ENCODE measurements around the gene RHOC. TPM values are rescaled to one million over a fixed set of nuclear protein-coding genes. Genes with fewer than 3 reads are reported as not detected.

RHOC gene
- total and polyA plus RNA-seq, 8 donors: 99.8 to 375 (median 131) TPM

- Histone ChIP-seq H3K36me3 (no peaks in the 10 kb centered on the region), H3K27me3 (no peaks in the 10 kb centered on the region), H3K27ac (no peak overlapping the region), H3K9me3 (no peaks in the 10 kb centered on the region), H3K4me3 (no peak overlapping the region), H3K4me1 (peaks cover 19 to 37% (median 32%) of the 10 kb centered on the region in 4 donors)
- intact Hi-C loops (cut with DNase I; ENCODE audit: low total_unique reads): loop anchor here (10.0 kb wide), 1 partner anchor 332 kb away; no protein-coding TSS in a partner anchor
- DNase-seq: no peak
- 82 to 94% (median 86%) methylated on average over 9 of the region's 9 CpGs for WGBS, 5 donors
- no peak for TF ChIP-seq EP300 (IDR thresholded peaks at IDR 0.05)
- no peak for TF ChIP-seq POLR2A (IDR thresholded peaks at IDR 0.05)
- no peak for TF ChIP-seq CTCF (IDR thresholded peaks at IDR 0.05)
- no peak for TF ChIP-seq POLR2AphosphoS5 (IDR thresholded peaks at IDR 0.05)
Measured at GRCh38 chr1:112712701-112713128, 5.8 kb upstream of the RHOC start.

- DNase-seq: no peak
- Histone ChIP-seq H3K4me1 (peaks cover 24 to 41% (median 36%) of the 10 kb centered on the region in 4 donors), H3K27ac (no peak overlapping the region), H3K27me3 (no peaks in the 10 kb centered on the region), H3K9me3 (no peaks in the 10 kb centered on the region), H3K4me3 (no peak overlapping the region), H3K36me3 (no peaks in the 10 kb centered on the region)
- no peak for TF ChIP-seq EP300 (IDR thresholded peaks at IDR 0.05)
- TF ChIP-seq CTCF (IDR thresholded peaks at IDR 0.05): no peak
- no peak for TF ChIP-seq POLR2AphosphoS5 (IDR thresholded peaks at IDR 0.05)
- no peak for TF ChIP-seq POLR2A (IDR thresholded peaks at IDR 0.05)
- intact Hi-C loops (cut with DNase I; ENCODE audit: low total_unique reads): loop anchor here (10.0 kb wide), 1 partner anchor 333 kb away; no protein-coding TSS in a partner anchor
- 86 to 92% (median 90%) methylated on average over 7 of the region's 7 CpGs for WGBS, 5 donors
Measured at GRCh38 chr1:112712191-112712590, 5.3 kb upstream of the RHOC start.

- H3K4me3 ChIP-seq: no peak overlapping the region
- no peaks in the 10 kb centered on the region for H3K36me3 ChIP-seq
- no peaks in the 10 kb centered on the region for H3K27me3 ChIP-seq
- DNase-seq: no peak
- peaks cover 24 to 41% (median 36%) of the 10 kb centered on the region in 4 donors for H3K4me1 ChIP-seq
- intact Hi-C loops (cut with DNase I; ENCODE audit: low total_unique reads): loop anchor here (10.0 kb wide), 1 partner anchor 333 kb away; no protein-coding TSS in a partner anchor
- no peaks in the 10 kb centered on the region for H3K9me3 ChIP-seq
- WGBS, 5 donors: 77 to 84% (median 82%) methylated on average over 11 of the region's 11 CpGs
- no peak for TF ChIP-seq EP300 (IDR thresholded peaks at IDR 0.05)
- no peak for TF ChIP-seq POLR2AphosphoS5 (IDR thresholded peaks at IDR 0.05)
- TF ChIP-seq CTCF (IDR thresholded peaks at IDR 0.05): no peak
- no peak for TF ChIP-seq POLR2A (IDR thresholded peaks at IDR 0.05)
- H3K27ac ChIP-seq: no peak overlapping the region
Measured at GRCh38 chr1:112711670-112712069, 4.7 kb upstream of the RHOC start.

- intact Hi-C loops (cut with DNase I; ENCODE audit: low total_unique reads): loop anchor here (10.0 kb wide), 1 partner anchor 334 kb away; no protein-coding TSS in a partner anchor
- H3K36me3 ChIP-seq: no peaks in the 10 kb centered on the region
- no peaks in the 10 kb centered on the region for H3K9me3 ChIP-seq
- peaks cover 24 to 37% (median 34%) of the 10 kb centered on the region in 4 donors for H3K4me1 ChIP-seq
- no peak overlapping the region for H3K27ac ChIP-seq
- no peak for DNase-seq
- no peak overlapping the region for H3K4me3 ChIP-seq
- no peaks in the 10 kb centered on the region for H3K27me3 ChIP-seq
- 71 to 79% (median 77%) methylated on average over 7 of the region's 7 CpGs for WGBS, 5 donors
- TF ChIP-seq POLR2A (IDR thresholded peaks at IDR 0.05): no peak
- TF ChIP-seq EP300 (IDR thresholded peaks at IDR 0.05): no peak
- no peak for TF ChIP-seq POLR2AphosphoS5 (IDR thresholded peaks at IDR 0.05)
- TF ChIP-seq CTCF (IDR thresholded peaks at IDR 0.05): no peak
Measured at GRCh38 chr1:112711041-112711440, 4.1 kb upstream of the RHOC start.
